WI38 (cell line): ENCODE measurements around the gene ITCH.
"Not testable (repeated sequence)": the region's sequence is repeated elsewhere in the genome, so short reads cannot be mapped to it uniquely, and the experiment has no call there.

Source experiments
- H3K4me3 ChIP-seq: 2 replicates; pipeline ENCODE4 v1.5.1; 2011; ENCODE audit warnings: low read depth, mild to moderate bottlenecking, control low read depth, low read length
- CTCF ChIP-seq: IDR thresholded peaks from 2 replicates; pipeline ENCODE4 v1.5.1; 2012; ENCODE audit warnings: low read depth, mild to moderate bottlenecking, control low read depth, low read length

Gene ITCH

DNA sequence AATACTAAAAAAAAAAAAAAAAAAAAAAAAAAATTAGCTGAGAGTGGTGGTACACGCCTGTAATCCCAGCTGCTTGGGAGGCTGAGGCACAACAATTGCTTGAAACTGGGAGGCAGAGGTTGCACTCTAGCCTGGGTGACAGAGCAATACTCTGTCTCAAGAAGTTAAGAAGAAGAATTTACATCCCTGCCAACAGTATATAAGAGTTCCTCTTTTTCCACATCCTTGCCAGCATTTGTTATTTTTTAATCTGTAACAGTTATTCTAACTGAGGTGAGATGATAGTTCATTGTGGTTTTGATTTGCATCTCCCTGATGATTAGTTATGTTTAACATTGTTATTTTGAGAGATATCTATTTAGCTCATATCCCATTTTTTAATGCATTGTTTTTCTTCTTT, 132.8 kb downstream of the ITCH start:
- TF ChIP-seq CTCF: no peak
- H3K4me3 ChIP-seq: no peak overlapping the region

GRCh38 chr20:34497596-34497995, 134.5 kb downstream of the ITCH start:
- H3K4me3 ChIP-seq: not testable (repeated sequence)

DNA sequence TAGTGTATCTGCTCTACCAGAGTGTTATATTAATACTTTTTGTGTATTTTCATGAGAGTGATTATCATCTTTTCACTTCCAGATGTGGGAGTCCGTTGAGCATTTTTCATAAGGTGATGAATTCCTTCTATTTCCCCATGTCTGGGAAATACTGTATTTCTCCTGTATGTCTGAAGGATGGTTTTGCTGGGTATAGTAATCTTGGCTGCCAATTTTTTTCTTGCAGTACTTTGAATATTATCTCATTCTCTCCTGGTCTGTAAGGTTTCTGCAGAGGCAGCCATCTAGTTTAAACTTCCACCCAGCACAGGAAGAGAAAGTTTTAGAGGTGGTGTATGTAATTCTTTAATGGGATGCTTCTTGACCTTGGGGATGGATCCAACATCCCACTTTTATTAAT, 137.8 kb downstream of the ITCH start:
- H3K4me3 ChIP-seq: no peak overlapping the region
- TF ChIP-seq CTCF: no peak

- TF ChIP-seq CTCF: no peak
- no peak overlapping the region for H3K4me3 ChIP-seq
Measured at GRCh38 chr20:34506480-34506879, 143.4 kb downstream of the ITCH start.

- TF ChIP-seq CTCF: no peak
- H3K4me3 ChIP-seq: no peak overlapping the region
Measured at GRCh38 chr20:34507702-34508413, 144.8 kb downstream of the ITCH start.

DNA sequence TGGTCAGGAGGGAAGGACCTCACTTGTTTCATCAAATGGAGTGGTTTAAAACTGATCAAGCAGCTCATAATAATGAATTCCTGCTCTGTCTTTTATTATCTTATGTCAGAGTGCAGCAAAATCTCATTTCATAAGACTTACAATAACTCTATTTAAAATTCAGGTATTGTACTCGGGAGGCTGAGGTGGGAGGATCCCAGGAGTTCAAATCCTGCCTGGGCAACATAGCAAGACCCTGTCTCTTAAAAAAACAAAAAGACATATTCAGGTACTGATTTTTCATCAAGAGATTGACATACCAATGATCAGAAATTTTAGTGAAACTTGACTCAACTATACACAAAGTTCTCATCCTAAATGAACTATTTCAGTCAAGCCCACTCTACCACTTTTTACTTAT, 147.5 kb downstream of the ITCH start:
- no peak for TF ChIP-seq CTCF
- no peak overlapping the region for H3K4me3 ChIP-seq

- no peak overlapping the region for H3K4me3 ChIP-seq
- TF ChIP-seq CTCF: no peak
Measured at GRCh38 chr20:34511891-34512265, 148.8 kb downstream of the ITCH start.
